Trophoblast cell (in vitro differentiated cells and primary cell): ENCODE results near the gene IFI44.
A peak's percentile ranks its signal among the peaks of the same experiment; 100 is the strongest.

Experiments
- DNase-seq, 2 donors: peaks; one replicate each; pipeline ENCODE4 v3.0.0-alpha.2; 2016
- H2AFZ ChIP-seq: 2 replicates; pipeline ENCODE4 v1.6.1; 2013; ENCODE audit warnings: low read length, moderate library complexity, mild to moderate bottlenecking; ENCODE audit not compliant: insufficient read depth, poor library complexity
- H2AK5ac ChIP-seq: 2 replicates; pipeline ENCODE4 v1.6.1; 2013; ENCODE audit warnings: mild to moderate bottlenecking, low read length
- H2BK120ac ChIP-seq: 2 replicates; pipeline ENCODE4 v1.6.1; 2013; ENCODE audit warnings: low read length, mild to moderate bottlenecking, moderate library complexity; ENCODE audit not compliant: insufficient read depth, poor library complexity
- H2BK12ac ChIP-seq: 2 replicates; pipeline ENCODE4 v1.6.1; 2013; ENCODE audit warnings: mild to moderate bottlenecking, low read length, moderate library complexity
- H2BK5ac ChIP-seq: 2 replicates; pipeline ENCODE4 v1.6.1; 2013; ENCODE audit warnings: low read length, low read depth, moderate library complexity, mild to moderate bottlenecking; ENCODE audit not compliant: poor library complexity
- H3K14ac ChIP-seq: 2 replicates; pipeline ENCODE4 v1.6.1; 2013; ENCODE audit warnings: mild to moderate bottlenecking, low read length
- H3K18ac ChIP-seq: 2 replicates; pipeline ENCODE4 v1.6.1; 2013; ENCODE audit warnings: mild to moderate bottlenecking, low read length
- H3K23ac ChIP-seq: 2 replicates; pipeline ENCODE4 v1.6.1; 2013; ENCODE audit warnings: low read length
- H3K27ac ChIP-seq: 2 replicates; pipeline ENCODE4 v1.5.1; 2013; ENCODE audit warnings: low read depth, mild to moderate bottlenecking, inconsistent platforms, low read length, moderate library complexity
- H3K27me3 ChIP-seq: 2 replicates; pipeline ENCODE4 v1.6.1; 2013; ENCODE audit warnings: inconsistent platforms, mild to moderate bottlenecking, low read length, moderate library complexity; ENCODE audit not compliant: insufficient read depth
- H3K36me3 ChIP-seq, 2 experiments: 1 replicate in 1 of 2; 2 replicates in 1 of 2; pipeline ENCODE4 v1.6.1; 2013; ENCODE audit warnings: low read length in 2 of 2, mild to moderate bottlenecking in 2 of 2, moderate library complexity in 1 of 2; ENCODE audit not compliant: insufficient read depth in 2 of 2, control insufficient read depth in 1 of 2
- H3K4ac ChIP-seq: 2 replicates; pipeline ENCODE4 v1.6.1; 2013; ENCODE audit warnings: low read depth, mild to moderate bottlenecking, low read length, moderate library complexity
- H3K4me1 ChIP-seq, 2 experiments: 1 replicate in 1 of 2; 2 replicates in 1 of 2; pipeline ENCODE4 v1.6.1; 2013; ENCODE audit warnings: low read length in 2 of 2, mild to moderate bottlenecking in 2 of 2, moderate library complexity in 1 of 2; ENCODE audit not compliant: insufficient read depth in 2 of 2, control insufficient read depth in 1 of 2
- H3K4me2 ChIP-seq: 2 replicates; pipeline ENCODE4 v1.6.1; 2013; ENCODE audit warnings: inconsistent platforms, mild to moderate bottlenecking, low read length, moderate library complexity
- H3K4me3 ChIP-seq: 2 replicates; pipeline ENCODE4 v1.5.1; 2013; ENCODE audit warnings: mild to moderate bottlenecking, low read depth, low read length, inconsistent platforms
- H3K79me1 ChIP-seq: one replicate; pipeline ENCODE4 v1.6.1; 2013; ENCODE audit warnings: low read length
- H3K79me2 ChIP-seq: 2 replicates; pipeline ENCODE4 v1.6.1; 2013; ENCODE audit warnings: low read length, mild to moderate bottlenecking; ENCODE audit not compliant: control insufficient read depth, insufficient read depth, poor library complexity
- H3K9ac ChIP-seq: 2 replicates; pipeline ENCODE4 v1.6.1; 2013; ENCODE audit warnings: mild to moderate bottlenecking, low read length
- H3K9me3 ChIP-seq: 2 replicates; pipeline ENCODE4 v1.6.1; 2013; ENCODE audit warnings: low read depth, mild to moderate bottlenecking, control low read depth, inconsistent platforms, low read length; ENCODE audit not compliant: insufficient read depth
- H4K12ac ChIP-seq: 2 replicates; pipeline ENCODE4 v1.6.1; 2013; ENCODE audit warnings: low read depth, mild to moderate bottlenecking, low read length, moderate library complexity
- H4K8ac ChIP-seq: 2 replicates; pipeline ENCODE4 v1.6.1; 2013; ENCODE audit warnings: low read depth, mild to moderate bottlenecking, low read length, moderate library complexity
- H4K91ac ChIP-seq: one replicate; pipeline ENCODE4 v1.6.1; 2013; ENCODE audit warnings: low read depth, mild to moderate bottlenecking, low read length, moderate library complexity
- WGBS: extraction: QIAGEN DNeasy Blood & Tissue Kit; methylation state at CpG from one replicate; pipeline ENCODE4 v1.1.7; 2013; ENCODE audit warnings: missing lambda C conversion rate; ENCODE audit not compliant: insufficient read length, insufficient coverage; ENCODE audit errors: extremely low coverage; 5-methylcytosine and 5-hydroxymethylcytosine counted together

Gene IFI44

GRCh38 chr1:78681265-78681664, 31.6 kb downstream of the IFI44 start:
- Histone ChIP-seq H3K14ac (no peak overlapping the region), H4K8ac (no peak overlapping the region), H3K18ac (no peak overlapping the region)

DNA sequence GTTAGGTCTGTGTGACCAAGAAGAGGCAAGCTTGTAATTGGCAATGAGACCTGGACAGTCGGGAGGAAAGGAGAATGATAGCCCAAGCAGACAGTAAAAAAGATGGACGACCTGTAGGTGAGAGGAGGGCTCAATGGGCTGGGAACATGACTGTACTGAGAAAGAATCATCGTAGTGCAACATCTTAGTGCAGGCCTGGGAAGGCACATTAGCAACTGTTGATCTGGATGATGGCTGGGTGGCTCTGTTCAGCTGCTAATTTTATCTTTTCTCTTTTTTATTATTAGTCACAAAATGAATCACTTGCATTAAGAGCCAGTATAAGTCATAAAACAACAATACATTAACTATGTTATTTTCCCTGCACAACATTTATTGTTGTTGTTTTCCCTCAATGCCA, 32.9 kb downstream of the IFI44 start:
- no CpG with 5 or more reads among the region's 3 CpGs for WGBS
- Histone ChIP-seq H4K91ac (no peak overlapping the region), H3K18ac (no peak overlapping the region), H3K27ac (no peak overlapping the region), H4K8ac (no peak overlapping the region), H3K9me3 (no peaks in the 10 kb centered on the region), H2BK5ac (no peak overlapping the region), H3K27me3 (no peaks in the 10 kb centered on the region), H3K4me3 (no peak overlapping the region), H3K4me2 (no peak overlapping the region), H2BK120ac (no peak overlapping the region), H3K79me2 (no peaks in the 10 kb centered on the region), H3K14ac (no peak overlapping the region), H3K4me1 (no peaks in the 10 kb centered on the region), H3K79me1 (no peaks in the 10 kb centered on the region), H3K23ac (no peak overlapping the region), H3K4ac (no peak overlapping the region), H3K36me3 (no peaks in the 10 kb centered on the region), H3K9ac (no peak overlapping the region), H2AK5ac (no peak overlapping the region), H2AFZ (no peak overlapping the region), H4K12ac (no peak overlapping the region), H2BK12ac (no peak overlapping the region)
- DNase-seq = no peak

More at GRCh38 chr1:78681265-78681664, 31.6 kb downstream of the IFI44 start:
- Histone ChIP-seq H3K4me3 (no peak overlapping the region), H2AFZ (no peak overlapping the region), H3K9me3 (no peaks in the 10 kb centered on the region), H4K12ac (no peak overlapping the region), H3K4ac (no peak overlapping the region), H3K9ac (no peak overlapping the region), H3K36me3 (no peaks in the 10 kb centered on the region), H2BK5ac (no peak overlapping the region), H3K23ac (no peak overlapping the region), H3K4me1 (no peaks in the 10 kb centered on the region), H4K91ac (no peak overlapping the region), H3K79me2 (no peaks in the 10 kb centered on the region), H2BK120ac (no peak overlapping the region), H3K79me1 (no peaks in the 10 kb centered on the region), H2BK12ac (no peak overlapping the region), H3K4me2 (no peak overlapping the region), H3K27me3 (no peaks in the 10 kb centered on the region), H2AK5ac (no peak overlapping the region), H3K27ac (no peak overlapping the region)
- no CpG with 5 or more reads among the region's 2 CpGs for WGBS
- peak in 1 of 2 donors; percentile 8 for DNase-seq

GRCh38 chr1:78683079-78683478, 33.4 kb downstream of the IFI44 start:
- H2BK120ac ChIP-seq = no peak overlapping the region
- H3K14ac ChIP-seq = no peak overlapping the region
- H3K9me3 ChIP-seq = no peaks in the 10 kb centered on the region
- H4K91ac ChIP-seq = no peak overlapping the region
- no peak overlapping the region for H3K23ac ChIP-seq
- H4K12ac ChIP-seq = no peak overlapping the region
- no peak overlapping the region for H3K18ac ChIP-seq
- H3K79me1 ChIP-seq = no peaks in the 10 kb centered on the region
- no peaks in the 10 kb centered on the region for H3K4me1 ChIP-seq
- H3K27ac ChIP-seq = no peak overlapping the region
- H2BK12ac ChIP-seq = no peak overlapping the region
- H3K4me2 ChIP-seq = no peak overlapping the region
- H4K8ac ChIP-seq = no peak overlapping the region
- no peaks in the 10 kb centered on the region for H3K27me3 ChIP-seq
- H3K4ac ChIP-seq = no peak overlapping the region
- WGBS = no CpG with 5 or more reads among the region's 2 CpGs
- H3K4me3 ChIP-seq = no peak overlapping the region
- no peaks in the 10 kb centered on the region for H3K79me2 ChIP-seq
- H3K36me3 ChIP-seq = no peaks in the 10 kb centered on the region
- H2AFZ ChIP-seq = no peak overlapping the region
- H3K9ac ChIP-seq = no peak overlapping the region
- DNase-seq = no peak
- no peak overlapping the region for H2BK5ac ChIP-seq
- no peak overlapping the region for H2AK5ac ChIP-seq

GRCh38 chr1:78687315-78687714, 37.7 kb downstream of the IFI44 start:
- no peak overlapping the region for H3K4me2 ChIP-seq
- no peaks in the 10 kb centered on the region for H3K36me3 ChIP-seq
- H3K79me1 ChIP-seq = no peaks in the 10 kb centered on the region
- H3K9me3 ChIP-seq = no peaks in the 10 kb centered on the region
- no peak overlapping the region for H3K9ac ChIP-seq
- no peak overlapping the region for H3K23ac ChIP-seq
- H2BK5ac ChIP-seq = no peak overlapping the region
- no peak overlapping the region for H4K91ac ChIP-seq
- no peak for DNase-seq
- no CpG with 5 or more reads among the region's 1 CpG for WGBS
- H3K27ac ChIP-seq = no peak overlapping the region
- no peak overlapping the region for H4K8ac ChIP-seq
- H3K79me2 ChIP-seq = no peaks in the 10 kb centered on the region
- H2BK12ac ChIP-seq = no peak overlapping the region
- H2AFZ ChIP-seq = no peak overlapping the region
- no peaks in the 10 kb centered on the region for H3K27me3 ChIP-seq
- no peak overlapping the region for H4K12ac ChIP-seq
- H2AK5ac ChIP-seq = no peak overlapping the region
- H3K14ac ChIP-seq = no peak overlapping the region
- H3K4me3 ChIP-seq = no peak overlapping the region
- no peak overlapping the region for H3K4ac ChIP-seq
- no peak overlapping the region for H3K18ac ChIP-seq
- H2BK120ac ChIP-seq = no peak overlapping the region
- H3K4me1 ChIP-seq = no peaks in the 10 kb centered on the region
